Esophagus squamous epithelium (tissue), 4 donors: ENCODE data around the gene FOSB.

Experiments used
- CTCF ChIP-seq, 6 experiments: fragments of 450-650 bp in 4 of 6; fragments of 200-600 bp in 2 of 6; sonication (generic) in 2 of 6; IDR thresholded peaks; one replicate each; pipeline ENCODE4 v1.5.1; 2016 to 2019; ENCODE audit warnings: antibody characterized with exemption in 6 of 6, mild to moderate bottlenecking in 4 of 6, moderate library complexity in 4 of 6
- POLR2A ChIP-seq, 4 donors: fragments of 450-650 bp; IDR thresholded peaks; one replicate each; pipeline ENCODE4 v1.6.1; 2017; ENCODE audit warnings: antibody characterized with exemption in 4 of 4, mild to moderate bottlenecking in 4 of 4, moderate library complexity in 3 of 4

- TF ChIP-seq CTCF (IDR thresholded peaks at IDR 0.05) (no peak), POLR2A (IDR thresholded peaks at IDR 0.05) (no peak)
Measured at GRCh38 chr19:45420356-45420755, 47.4 kb upstream of the FOSB start.
